H9 (cell line): ENCODE results near the gene HPCAL1. TPM values are rescaled to one million over a fixed set of nuclear protein-coding genes. Genes with fewer than 3 reads are reported as not detected.

Source experiments
- DNase-seq: peaks from one replicate; pipeline ENCODE4 v3.0.0-alpha.2; 2017
- H2AFZ ChIP-seq: one replicate; pipeline ENCODE4 v1.6.1; 2013; ENCODE audit warnings: mild to moderate bottlenecking, low read length, control low read depth, moderate library complexity
- H2AK5ac ChIP-seq: 2 replicates; pipeline ENCODE4 v1.6.1; 2013; ENCODE audit warnings: low read length, control low read depth, mixed read lengths; ENCODE audit not compliant: insufficient read length
- H2BK120ac ChIP-seq: one replicate; pipeline ENCODE4 v1.6.1; 2013; ENCODE audit warnings: low read depth, mild to moderate bottlenecking, low read length, control low read depth, inconsistent platforms; ENCODE audit not compliant: poor library complexity, severe bottlenecking
- H2BK12ac ChIP-seq: 2 replicates; pipeline ENCODE4 v1.6.1; 2013; ENCODE audit warnings: low read length, control low read depth, mixed read lengths, low read depth; ENCODE audit not compliant: insufficient read length
- H2BK15ac ChIP-seq: 2 replicates; pipeline ENCODE4 v1.6.1; 2013; ENCODE audit warnings: low read depth, low read length, control low read depth
- H2BK20ac ChIP-seq: one replicate; pipeline ENCODE4 v1.6.1; 2013; ENCODE audit warnings: low read depth, mild to moderate bottlenecking, low read length, control low read depth, inconsistent platforms; ENCODE audit not compliant: poor library complexity, severe bottlenecking
- H2BK5ac ChIP-seq: 2 replicates; pipeline ENCODE4 v1.6.1; 2013; ENCODE audit warnings: low read length, control low read depth, mixed read lengths; ENCODE audit not compliant: insufficient read length
- H3K14ac ChIP-seq: 2 replicates; pipeline ENCODE4 v1.6.1; 2013; ENCODE audit warnings: low read length, control low read depth; ENCODE audit not compliant: insufficient read depth
- H3K18ac ChIP-seq: 2 replicates; pipeline ENCODE4 v1.6.1; 2013; ENCODE audit warnings: low read depth, mild to moderate bottlenecking, mixed read lengths, low read length, control low read depth; ENCODE audit not compliant: insufficient read length
- H3K23ac ChIP-seq: 2 replicates; pipeline ENCODE4 v1.6.1; 2013; ENCODE audit warnings: low read length, control low read depth, mixed read lengths, low read depth; ENCODE audit not compliant: insufficient read length
- H3K23me2 ChIP-seq: 2 replicates; pipeline ENCODE4 v1.6.1; 2013; ENCODE audit warnings: low read depth, mild to moderate bottlenecking, mixed read lengths, low read length, control low read depth; ENCODE audit not compliant: insufficient read length, poor library complexity, severe bottlenecking
- H3K27ac ChIP-seq: 2 replicates; pipeline ENCODE4 v1.5.1; 2013; ENCODE audit warnings: low read length, control low read depth, mixed read lengths, low read depth; ENCODE audit not compliant: insufficient read length
- H3K27me3 ChIP-seq: 2 replicates; pipeline ENCODE4 v1.6.1; 2013; ENCODE audit warnings: low read length, control low read depth, inconsistent platforms; ENCODE audit not compliant: insufficient read depth
- H3K4ac ChIP-seq: 2 replicates; pipeline ENCODE4 v1.6.1; 2013; ENCODE audit warnings: low read depth, mild to moderate bottlenecking, control low read depth, inconsistent platforms, low read length, moderate library complexity
- H3K4me1 ChIP-seq: 2 replicates; pipeline ENCODE4 v1.6.1; 2013; ENCODE audit warnings: low read length, control low read depth, inconsistent platforms; ENCODE audit not compliant: insufficient read depth
- H3K4me2 ChIP-seq: 2 replicates; pipeline ENCODE4 v1.6.1; 2013; ENCODE audit warnings: low read length, control low read depth, mixed read lengths; ENCODE audit not compliant: insufficient read length, insufficient read depth
- H3K56ac ChIP-seq: 2 replicates; pipeline ENCODE4 v1.6.1; 2013; ENCODE audit warnings: low read depth, mild to moderate bottlenecking, mixed read lengths, low read length, control low read depth; ENCODE audit not compliant: insufficient read length
- H3K79me1 ChIP-seq: 2 replicates; pipeline ENCODE4 v1.6.1; 2013; ENCODE audit warnings: low read depth, mild to moderate bottlenecking, moderate library complexity, low read length, control low read depth, inconsistent platforms; ENCODE audit not compliant: insufficient read depth, poor library complexity, severe bottlenecking
- H3K79me2 ChIP-seq: 2 replicates; pipeline ENCODE4 v1.6.1; 2013; ENCODE audit warnings: low read length, control low read depth, inconsistent platforms; ENCODE audit not compliant: insufficient read depth
- H3K9ac ChIP-seq: 2 replicates; pipeline ENCODE4 v1.6.1; 2013; ENCODE audit warnings: low read length, control low read depth, mixed read lengths; ENCODE audit not compliant: insufficient read length; ENCODE audit errors: extremely low read depth
- H3K9me3 ChIP-seq: one replicate; pipeline ENCODE4 v1.6.1; 2013; ENCODE audit warnings: low read depth, low read length, inconsistent platforms; ENCODE audit not compliant: control insufficient read depth
- H3T11ph ChIP-seq: one replicate; pipeline ENCODE4 v1.6.1; 2013; ENCODE audit warnings: mild to moderate bottlenecking, low read length, control low read depth, inconsistent platforms
- H4K20me1 ChIP-seq: one replicate; pipeline ENCODE4 v1.6.1; 2013; ENCODE audit not compliant: control insufficient read depth, insufficient read length, insufficient read depth
- H4K5ac ChIP-seq: 2 replicates; pipeline ENCODE4 v1.6.1; 2013; ENCODE audit warnings: low read depth, mild to moderate bottlenecking, mixed read lengths, low read length, control low read depth; ENCODE audit not compliant: insufficient read length
- H4K8ac ChIP-seq: replicated peaks from 2 replicates; pipeline ENCODE4 v1.6.1; 2013; ENCODE audit warnings: low read length, control low read depth, mixed read lengths, low read depth; ENCODE audit not compliant: insufficient read length
- H4K91ac ChIP-seq: 2 replicates; pipeline ENCODE4 v1.6.1; 2013; ENCODE audit warnings: low read depth, mild to moderate bottlenecking, moderate library complexity, mixed read lengths, low read length, control low read depth; ENCODE audit not compliant: insufficient read length
- H3K27ac Mint-ChIP-seq, 3 experiments: 2 replicates in 2 of 3; 3 replicates in 1 of 3; pipeline ENCODE4 v1.8.0; 2020 to 2021; ENCODE audit warnings: mixed read lengths in 3 of 3, mild to moderate bottlenecking in 1 of 3, moderate library complexity in 1 of 3
- H3K27me3 Mint-ChIP-seq: 2 replicates; pipeline ENCODE4 v1.8.0; 2021; ENCODE audit warnings: low read depth, mild to moderate bottlenecking, moderate library complexity, mixed read lengths
- H3K36me3 Mint-ChIP-seq, 3 experiments: 2 replicates in 2 of 3; 3 replicates in 1 of 3; pipeline ENCODE4 v1.8.0; 2020 to 2021; ENCODE audit warnings: low read depth in 3 of 3, mixed read lengths in 3 of 3; ENCODE audit not compliant: insufficient read depth in 1 of 3
- H3K4me1 Mint-ChIP-seq, 2 experiments: 2 replicates each; pipeline ENCODE4 v1.8.0; 2020; ENCODE audit warnings: mixed read lengths in 2 of 2
- H3K4me3 Mint-ChIP-seq, 2 experiments: 2 replicates in 1 of 2; 3 replicates in 1 of 2; pipeline ENCODE4 v1.8.0; 2020 to 2021; ENCODE audit warnings: mild to moderate bottlenecking in 2 of 2, mixed read lengths in 2 of 2, moderate library complexity in 1 of 2
- H3K9me3 Mint-ChIP-seq, 2 experiments: 2 replicates in 1 of 2; 3 replicates in 1 of 2; pipeline ENCODE4 v1.8.0; 2020; ENCODE audit warnings: mild to moderate bottlenecking in 2 of 2, mixed read lengths in 2 of 2, moderate library complexity in 1 of 2
- WGBS: extraction: QIAGEN DNeasy Blood & Tissue Kit; methylation state at CpG from one replicate; pipeline ENCODE4 v1.1.7; 2013; ENCODE audit warnings: missing lambda C conversion rate, low lambda C conversion rate, mixed read lengths; ENCODE audit not compliant: insufficient read length; ENCODE audit errors: extremely low coverage; 5-methylcytosine and 5-hydroxymethylcytosine counted together
- total RNA-seq: library from RNA; stranded (reverse); gene quantifications from 2 replicates; pipeline ENCODE4 v1.2.1, GENCODE V29; 2021
- TF ChIP-seq, protein P1 (sequence below): fragments of 200-600 bp; sonication (generic); conservative IDR thresholded peaks from 3 replicates; pipeline ENCODE4 v1.8.0; 2021; ENCODE audit warnings: antibody characterized with exemption, mild to moderate bottlenecking

The HPCAL1 gene
- total RNA-seq, 1 experiment from 2014 or later: 4.7 TPM

DNA sequence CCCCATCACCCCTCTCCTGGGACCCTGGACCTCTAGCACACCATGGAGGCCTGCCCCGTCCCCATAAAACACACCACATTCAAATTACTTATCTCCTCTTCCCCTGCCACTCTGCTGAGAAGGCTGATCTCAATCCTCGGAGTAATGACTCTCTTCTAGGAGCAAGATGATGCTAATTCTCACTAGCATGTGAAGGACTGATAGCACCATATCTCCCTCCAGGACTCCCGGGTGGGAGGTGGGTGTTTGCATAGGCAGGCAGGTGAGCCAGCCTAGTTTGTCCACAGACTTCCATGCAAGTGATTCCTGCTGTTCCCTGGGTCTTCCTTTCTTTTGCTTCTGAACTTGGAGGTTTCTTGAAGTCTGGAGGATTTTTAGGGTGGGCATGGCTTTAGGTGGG is 40.5 kb downstream of the HPCAL1 start:
- Histone ChIP-seq H3K4ac (no peak overlapping the region), H3K4me2 (no peak overlapping the region), H3K9ac (no peak overlapping the region), H2BK12ac (no peak overlapping the region), H3K79me1 (no peaks in the 10 kb centered on the region), H3K14ac (no peak overlapping the region), H4K5ac (no peak overlapping the region), H2BK5ac (no peak overlapping the region), H3K4me1 (peaks cover 3% of the 10 kb centered on the region; the same call in 1 of the 2 replicates), H4K91ac (no peak overlapping the region), H4K20me1 (no peaks in the 10 kb centered on the region), H3K27ac (no peak overlapping the region), H3K27me3 (no peaks in the 10 kb centered on the region), H3K79me2 (no peaks in the 10 kb centered on the region), H2AK5ac (no peak overlapping the region), H3K9me3 (no peaks in the 10 kb centered on the region), H3K18ac (no peak overlapping the region), H4K8ac (no peak overlapping the region), H2BK15ac (no peak overlapping the region), H3K23ac (no peak overlapping the region), H3K56ac (no peak overlapping the region), H3T11ph (no peak overlapping the region), H2BK20ac (no peak overlapping the region), H2BK120ac (no peak overlapping the region), H2AFZ (no peak overlapping the region), H3K23me2 (no peaks in the 10 kb centered on the region)
- WGBS: no CpG with 5 or more reads among the region's 3 CpGs
- TF ChIP-seq, protein P1, sequence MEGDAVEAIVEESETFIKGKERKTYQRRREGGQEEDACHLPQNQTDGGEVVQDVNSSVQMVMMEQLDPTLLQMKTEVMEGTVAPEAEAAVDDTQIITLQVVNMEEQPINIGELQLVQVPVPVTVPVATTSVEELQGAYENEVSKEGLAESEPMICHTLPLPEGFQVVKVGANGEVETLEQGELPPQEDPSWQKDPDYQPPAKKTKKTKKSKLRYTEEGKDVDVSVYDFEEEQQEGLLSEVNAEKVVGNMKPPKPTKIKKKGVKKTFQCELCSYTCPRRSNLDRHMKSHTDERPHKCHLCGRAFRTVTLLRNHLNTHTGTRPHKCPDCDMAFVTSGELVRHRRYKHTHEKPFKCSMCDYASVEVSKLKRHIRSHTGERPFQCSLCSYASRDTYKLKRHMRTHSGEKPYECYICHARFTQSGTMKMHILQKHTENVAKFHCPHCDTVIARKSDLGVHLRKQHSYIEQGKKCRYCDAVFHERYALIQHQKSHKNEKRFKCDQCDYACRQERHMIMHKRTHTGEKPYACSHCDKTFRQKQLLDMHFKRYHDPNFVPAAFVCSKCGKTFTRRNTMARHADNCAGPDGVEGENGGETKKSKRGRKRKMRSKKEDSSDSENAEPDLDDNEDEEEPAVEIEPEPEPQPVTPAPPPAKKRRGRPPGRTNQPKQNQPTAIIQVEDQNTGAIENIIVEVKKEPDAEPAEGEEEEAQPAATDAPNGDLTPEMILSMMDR: no peak
- H3K4me3 Mint-ChIP-seq: no peak overlapping the region
- no peak for DNase-seq
- H3K4me1 Mint-ChIP-seq: peaks cover 0 to 19% of the 10 kb centered on the region in 2 experiments; a peak in 2 of 4 replicates
- H3K27me3 Mint-ChIP-seq: peaks cover 1% of the 10 kb centered on the region; the same call in 1 of the 2 replicates
- H3K36me3 Mint-ChIP-seq: no peaks in the 10 kb centered on the region
- no peak overlapping the region; a peak in 1 of 7 replicates for H3K27ac Mint-ChIP-seq
- no peaks in the 10 kb centered on the region for H3K9me3 Mint-ChIP-seq
